Measurements from ENCODE around the gene SLC25A11. TPM values are rescaled to one million over a fixed set of nuclear protein-coding genes. Genes with fewer than 3 reads are reported as not detected.

SLC25A11 gene
- total RNA-seq, 1 donor from 2014 or later = 56.2 TPM

DNA sequence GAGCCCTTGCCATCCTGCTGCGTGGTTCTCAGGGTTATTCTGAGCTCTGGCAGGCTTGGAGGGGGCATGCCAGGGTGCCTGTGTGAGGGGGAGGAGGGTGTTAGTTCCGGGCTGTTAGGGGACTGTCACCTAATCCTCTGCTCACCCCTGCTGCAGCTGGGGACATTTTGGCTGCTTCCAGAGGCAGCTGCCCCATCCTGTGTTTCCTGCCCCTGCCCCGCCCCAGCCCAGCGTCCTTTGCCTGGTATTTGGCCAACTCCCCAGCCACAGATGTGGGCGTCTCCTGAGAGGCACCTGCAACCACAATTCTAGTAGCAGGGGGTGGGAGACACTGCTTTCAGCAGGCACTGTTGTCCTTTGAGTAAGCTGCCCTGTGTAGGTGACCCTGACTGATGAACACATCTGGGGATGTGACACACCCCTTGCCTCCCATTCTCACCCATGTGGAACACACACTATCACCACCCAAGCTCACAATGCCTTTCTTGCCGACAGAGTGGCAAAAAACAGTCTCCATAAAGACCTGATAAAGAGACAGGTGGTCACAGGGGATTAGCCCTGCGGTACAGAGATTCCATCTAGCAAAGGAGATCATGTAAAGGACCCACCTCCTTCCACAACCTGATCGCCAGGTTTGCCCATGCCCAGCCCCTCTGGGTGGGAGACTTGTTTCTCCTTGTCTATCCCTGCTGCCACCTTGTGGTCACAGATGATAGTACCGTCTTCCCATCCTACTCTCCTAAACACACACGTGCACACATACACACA, 36.6 kb downstream of the SLC25A11 start, which contains the start of gene CHRNE:
TSS of gene CHRNE (minus strand) at position 48 of the 768 bp plus-strand sequence. CDS start at position 13, 35 bp downstream.
- Histone ChIP-seq H3K9me3 (no peaks in the 10 kb centered on the region), H3K4me3 (peak within 1 kb of the TSS in 1 of 2 donors; percentile 5), H3K4me1 (peaks cover 3 to 6% of the 10 kb centered on the region in 2 donors), H3K36me3 (no peaks in the 10 kb centered on the region), H3K27me3 (peaks cover 7% of the 10 kb centered on the region), H3K27ac (peak within 1 kb of the TSS in 1 of 2 donors; percentile 11)
- TF ChIP-seq, protein P1, sequence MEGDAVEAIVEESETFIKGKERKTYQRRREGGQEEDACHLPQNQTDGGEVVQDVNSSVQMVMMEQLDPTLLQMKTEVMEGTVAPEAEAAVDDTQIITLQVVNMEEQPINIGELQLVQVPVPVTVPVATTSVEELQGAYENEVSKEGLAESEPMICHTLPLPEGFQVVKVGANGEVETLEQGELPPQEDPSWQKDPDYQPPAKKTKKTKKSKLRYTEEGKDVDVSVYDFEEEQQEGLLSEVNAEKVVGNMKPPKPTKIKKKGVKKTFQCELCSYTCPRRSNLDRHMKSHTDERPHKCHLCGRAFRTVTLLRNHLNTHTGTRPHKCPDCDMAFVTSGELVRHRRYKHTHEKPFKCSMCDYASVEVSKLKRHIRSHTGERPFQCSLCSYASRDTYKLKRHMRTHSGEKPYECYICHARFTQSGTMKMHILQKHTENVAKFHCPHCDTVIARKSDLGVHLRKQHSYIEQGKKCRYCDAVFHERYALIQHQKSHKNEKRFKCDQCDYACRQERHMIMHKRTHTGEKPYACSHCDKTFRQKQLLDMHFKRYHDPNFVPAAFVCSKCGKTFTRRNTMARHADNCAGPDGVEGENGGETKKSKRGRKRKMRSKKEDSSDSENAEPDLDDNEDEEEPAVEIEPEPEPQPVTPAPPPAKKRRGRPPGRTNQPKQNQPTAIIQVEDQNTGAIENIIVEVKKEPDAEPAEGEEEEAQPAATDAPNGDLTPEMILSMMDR (IDR thresholded peaks at IDR 0.05) = peak; percentile 59 to 75 (median 72)
- DNase-seq (ENCODE audit: low spot score in 2 of 2) = peak in 1 of 2 donors; percentile 90
- intact Hi-C loops (cut with DNase I) = loop anchor here (2.0 to 5.0 kb wide), 2 partner anchors 36 to 171 kb away; partner anchors contain the start of gene MED11

DNA sequence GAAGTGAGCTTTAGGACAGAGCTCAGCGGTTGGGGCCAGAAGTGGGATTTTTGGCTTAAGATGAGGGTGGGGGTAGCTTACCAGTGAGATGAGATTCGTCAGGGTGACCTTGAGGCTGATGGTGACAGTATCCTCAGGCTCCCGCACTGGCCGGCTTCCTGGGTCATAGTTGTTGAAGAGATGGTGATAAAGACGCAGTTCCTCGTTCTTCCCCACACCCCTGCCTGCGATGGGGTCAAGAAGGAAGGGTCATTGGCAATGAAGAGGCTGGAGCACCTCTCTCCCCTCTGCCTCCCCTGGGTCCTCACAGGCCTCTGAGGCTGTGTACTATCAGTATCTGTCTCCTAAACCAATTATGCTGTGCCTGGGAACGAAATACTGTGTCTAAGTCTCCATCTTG, 37.3 kb downstream of the SLC25A11 start:
- DNase-seq (ENCODE audit: low spot score in 2 of 2) = no peak
- no peaks in the 10 kb centered on the region for H3K36me3 ChIP-seq
- TF ChIP-seq, protein P1 (IDR thresholded peaks at IDR 0.05) = no peak
- intact Hi-C loops (cut with DNase I) = loop anchor here (2.0 to 5.0 kb wide), 2 partner anchors 36 to 170 kb away; partner anchors contain the start of gene MED11
- H3K27ac ChIP-seq = no peak overlapping the region
- H3K4me3 ChIP-seq = no peak overlapping the region
- no peaks in the 10 kb centered on the region for H3K9me3 ChIP-seq
- H3K4me1 ChIP-seq = peaks cover 3 to 5% of the 10 kb centered on the region in 2 donors
- peaks cover 7% of the 10 kb centered on the region for H3K27me3 ChIP-seq

DNA sequence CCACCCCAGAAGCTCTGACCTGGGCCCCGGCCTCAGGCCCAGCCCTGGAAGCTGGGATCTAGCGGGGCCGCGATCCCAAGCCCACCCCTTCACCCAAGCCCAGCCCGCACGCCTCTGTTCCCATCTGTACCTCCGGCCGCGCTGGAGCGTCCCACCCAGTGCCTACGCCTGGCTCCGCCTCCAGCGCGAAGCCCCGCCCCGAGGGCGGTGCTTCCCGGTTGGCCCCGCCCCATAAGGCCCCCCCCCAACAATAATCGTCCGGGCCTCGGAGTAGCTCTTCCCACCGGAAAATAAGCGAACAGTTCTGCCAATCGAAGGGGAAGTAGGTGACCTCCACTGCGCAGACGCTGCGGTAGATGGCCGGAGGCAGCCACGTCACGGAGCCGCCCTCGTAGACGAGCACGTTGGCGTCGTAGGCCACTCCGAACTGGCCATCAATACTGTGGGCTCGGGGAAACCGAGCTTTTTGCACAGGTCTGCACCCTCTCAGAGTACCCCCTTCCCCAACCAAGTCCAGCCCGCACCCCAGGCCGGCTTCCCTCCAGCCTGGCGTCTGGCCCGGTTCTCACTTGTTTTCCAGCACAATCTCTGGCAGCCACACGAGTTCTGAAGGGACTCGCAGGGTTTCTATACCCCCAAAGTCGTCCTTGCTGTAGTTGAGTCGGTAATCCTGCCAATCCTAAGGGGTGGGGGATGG, 38.0 kb downstream of the SLC25A11 start:
- H3K4me1 ChIP-seq = peaks cover 3 to 5% of the 10 kb centered on the region in 2 donors
- peaks cover 7% of the 10 kb centered on the region for H3K27me3 ChIP-seq
- TF ChIP-seq, protein P1 (IDR thresholded peaks at IDR 0.05) = no peak
- no peak for DNase-seq (ENCODE audit: low spot score in 2 of 2)
- peak overlapping the region in 1 of 2 donors; percentile 11 for H3K27ac ChIP-seq
- H3K9me3 ChIP-seq = no peaks in the 10 kb centered on the region
- H3K4me3 ChIP-seq = peak overlapping the region in 1 of 2 donors; percentile 31
- intact Hi-C loops (cut with DNase I) = loop anchor here (2.0 to 5.0 kb wide), 2 partner anchors 37 to 169 kb away; partner anchors contain the start of gene MED11
- H3K36me3 ChIP-seq = peaks cover 5 to 6% of the 10 kb centered on the region in 2 donors

DNA sequence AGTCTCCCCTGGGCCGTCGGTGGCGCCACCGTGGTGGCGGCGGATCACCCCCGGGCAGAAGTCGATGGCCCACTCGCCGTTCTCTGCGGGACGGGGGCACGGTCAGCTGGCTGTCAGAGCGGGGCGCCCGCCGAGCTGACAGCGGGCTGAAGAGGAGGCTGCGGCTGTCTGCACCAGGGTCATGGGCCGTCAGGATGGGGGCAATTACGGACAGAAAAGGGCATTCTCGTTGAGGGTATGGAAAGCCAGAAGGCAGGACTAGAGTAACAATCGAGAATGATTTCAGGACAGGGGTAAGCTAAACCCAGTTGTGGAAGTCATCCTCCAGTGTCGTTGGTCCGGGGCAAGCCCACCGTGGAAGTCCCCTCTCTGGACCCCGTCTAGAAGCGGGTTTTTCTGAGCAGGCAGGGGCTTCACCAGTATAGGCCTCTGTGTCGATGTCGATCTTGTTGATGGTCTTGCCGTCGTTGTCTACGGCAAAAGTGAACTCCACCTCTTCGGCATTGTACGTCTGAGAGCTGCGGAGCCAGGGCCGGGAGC, 38.7 kb downstream of the SLC25A11 start:
- no peaks in the 10 kb centered on the region for H3K9me3 ChIP-seq
- intact Hi-C loops (cut with DNase I) = loop anchor here (5.0 kb wide), 1 partner anchor 169 kb away; the partner anchor contains the start of gene MED11
- H3K4me3 ChIP-seq = peak overlapping the region in 1 of 2 donors; percentile 65
- DNase-seq (ENCODE audit: low spot score in 2 of 2) = no peak
- no peak overlapping the region for H3K27ac ChIP-seq
- TF ChIP-seq, protein P1 (IDR thresholded peaks at IDR 0.05) = no peak
- peaks cover 3 to 5% of the 10 kb centered on the region in 2 donors for H3K4me1 ChIP-seq
- peaks cover 11 to 12% of the 10 kb centered on the region in 2 donors for H3K36me3 ChIP-seq
- peaks cover 7% of the 10 kb centered on the region for H3K27me3 ChIP-seq

Measured in ascending aorta (tissue), 2 donors.